ENCODE data around the gene ATP2B3.

GRCh38 chrX:153614818-153615217, 97.4 kb downstream of the ATP2B3 start:
- TF ChIP-seq CTCF (conservative IDR thresholded peaks at IDR 0.05; ENCODE audit: low read depth in 2 of 2) (no peak), ETS1 (IDR thresholded peaks at IDR 0.05) (no peak), REST (IDR thresholded peaks at IDR 0.05; ENCODE audit: unreplicated experiment) (no peak), EZH2 (IDR thresholded peaks at IDR 0.05; ENCODE audit: low read depth, unreplicated experiment) (no peak), EZH2phosphoT487 (IDR thresholded peaks at IDR 0.05; ENCODE audit: unreplicated experiment) (no peak), POLR2AphosphoS5 (IDR thresholded peaks at IDR 0.05; ENCODE audit: low read depth) (no peak)

Data from GM23338 (cell line).